HepG2 (cell line): ENCODE measurements around the gene ATAD3A. TPM values are rescaled to one million over a fixed set of nuclear protein-coding genes. Genes with fewer than 3 reads are reported as not detected.

Source experiments
- GTF2F1 ChIP-seq: fragments of 150-350 bp; IDR thresholded peaks from 2 replicates; pipeline ENCODE4 v1.6.1; 2014; ENCODE audit warnings: low read length
- JUND ChIP-seq: sonication (generic); formaldehyde crosslinking; IDR thresholded peaks from 2 replicates; pipeline ENCODE4 v1.8.0; 2022; ENCODE audit warnings: mild to moderate bottlenecking, missing genetic modification reagents
- KLF6 ChIP-seq: IDR thresholded peaks from 2 replicates; pipeline ENCODE4 v1.8.0; 2016; ENCODE audit warnings: missing biosample characterization, missing genetic modification reagents
- MTA3 ChIP-seq: sonication (generic); formaldehyde crosslinking; IDR thresholded peaks from 2 replicates; pipeline ENCODE4 v1.4.0; 2020; ENCODE audit warnings: missing genetic modification reagents
- PPARG ChIP-seq: conservative IDR thresholded peaks from 2 replicates; pipeline ENCODE4 v1.6.1; 2016; ENCODE audit warnings: missing biosample characterization, missing genetic modification reagents
- SNAI1 ChIP-seq: sonication (generic); formaldehyde crosslinking; IDR thresholded peaks from 2 replicates; pipeline ENCODE4 v1.5.0; 2020; ENCODE audit warnings: mild to moderate bottlenecking, missing genetic modification reagents, borderline replicate concordance
- TCF12 ChIP-seq, 2 experiments: fragments of 450-650 bp in 1 of 2; sonication (generic) in 1 of 2; formaldehyde crosslinking in 1 of 2; IDR thresholded peaks; 2 replicates each; pipeline versions ENCODE4 v1.6.1 to v1.8.0; 2017 to 2022; ENCODE audit warnings: antibody characterized with exemption in 1 of 2, mild to moderate bottlenecking in 1 of 2, missing genetic modification reagents in 1 of 2, moderate library complexity in 1 of 2
- ZMYM2 ChIP-seq: sonication (generic); formaldehyde crosslinking; IDR thresholded peaks from 2 replicates; pipeline ENCODE4 v1.8.0; 2022; ENCODE audit warnings: mild to moderate bottlenecking, missing genetic modification reagents
- ZNF136 ChIP-seq: sonication (generic); formaldehyde crosslinking; IDR thresholded peaks from 2 replicates; pipeline ENCODE4 v1.8.1; 2022; ENCODE audit warnings: low read depth, mild to moderate bottlenecking, moderate library complexity, missing genetic modification reagents
- ZNF350 ChIP-seq: sonication (generic); formaldehyde crosslinking; IDR thresholded peaks from 2 replicates; pipeline ENCODE4 v1.4.0; 2020; ENCODE audit warnings: mild to moderate bottlenecking, low read depth, missing genetic modification reagents, borderline replicate concordance
- ZNF552 ChIP-seq: sonication (generic); formaldehyde crosslinking; IDR thresholded peaks from 2 replicates; pipeline ENCODE4 v1.9.0; 2022; ENCODE audit warnings: missing genetic modification reagents, mild to moderate bottlenecking, borderline replicate concordance
- ZNF644 ChIP-seq: IDR thresholded peaks from 2 replicates; pipeline ENCODE4 v1.6.1; 2016; ENCODE audit warnings: low read depth
- ZNF772 ChIP-seq: sonication (generic); formaldehyde crosslinking; IDR thresholded peaks from 2 replicates; pipeline ENCODE4 v1.5.0; 2020; ENCODE audit warnings: mild to moderate bottlenecking, missing genetic modification reagents
- ZSCAN20 ChIP-seq: sonication (generic); formaldehyde crosslinking; IDR thresholded peaks from 2 replicates; pipeline ENCODE4 v1.4.0; 2020; ENCODE audit warnings: missing genetic modification reagents, mild to moderate bottlenecking, borderline replicate concordance
- polyA plus RNA-seq, 8 experiments: library from polyadenylated mRNA; depleted of rRNA in 3 of 8; stranded (reverse) in 7 of 8; unstranded in 1 of 8; fragments of >200 nt; fragmentation: Illumina TruSeq in 4 of 8; extraction: Trizol in 4 of 8; gene quantifications; 2 replicates each; pipeline versions ENCODE4 v1.2.1 to v1.2.3, GENCODE V29; 2011 to 2016; ENCODE audit warnings: low read depth in 4 of 8, missing spikeins in 1 of 8, mixed read lengths in 1 of 8; ENCODE audit not compliant: insufficient read depth in 1 of 8
- total RNA-seq, 5 experiments: library from RNA; depleted of rRNA; stranded (reverse); fragments of >200 nt; fragmentation: Illumina TruSeq; extraction: Trizol; gene quantifications; 2 replicates each; pipeline ENCODE4 v1.2.3, GENCODE V29; 2016; ENCODE audit warnings: low read depth in 1 of 5
- TF ChIP-seq, protein P1 (sequence below): sonication (generic); formaldehyde crosslinking; IDR thresholded peaks from 2 replicates; pipeline ENCODE4 v1.8.0; 2022; ENCODE audit warnings: mild to moderate bottlenecking, missing genetic modification reagents
- TF ChIP-seq, protein P2 (sequence below): sonication (generic); formaldehyde crosslinking; IDR thresholded peaks from 2 replicates; pipeline ENCODE4 v1.4.0; 2020; ENCODE audit warnings: missing genetic modification reagents
- TF ChIP-seq, protein P3 (sequence below): sonication (generic); formaldehyde crosslinking; IDR thresholded peaks from 2 replicates; pipeline ENCODE4 v1.4.0; 2020; ENCODE audit warnings: mild to moderate bottlenecking, missing genetic modification reagents
- TF ChIP-seq, protein P4 (sequence below): sonication (generic); formaldehyde crosslinking; IDR thresholded peaks from 2 replicates; pipeline ENCODE4 v1.4.0; 2020; ENCODE audit warnings: missing genetic modification reagents

Gene ATAD3A
- total and polyA plus RNA-seq, 2 of the 13 experiments (the other 11 are each of a cell fraction or from before 2014, with no cell fraction given), result 10.6 to 49.0 TPM

DNA sequence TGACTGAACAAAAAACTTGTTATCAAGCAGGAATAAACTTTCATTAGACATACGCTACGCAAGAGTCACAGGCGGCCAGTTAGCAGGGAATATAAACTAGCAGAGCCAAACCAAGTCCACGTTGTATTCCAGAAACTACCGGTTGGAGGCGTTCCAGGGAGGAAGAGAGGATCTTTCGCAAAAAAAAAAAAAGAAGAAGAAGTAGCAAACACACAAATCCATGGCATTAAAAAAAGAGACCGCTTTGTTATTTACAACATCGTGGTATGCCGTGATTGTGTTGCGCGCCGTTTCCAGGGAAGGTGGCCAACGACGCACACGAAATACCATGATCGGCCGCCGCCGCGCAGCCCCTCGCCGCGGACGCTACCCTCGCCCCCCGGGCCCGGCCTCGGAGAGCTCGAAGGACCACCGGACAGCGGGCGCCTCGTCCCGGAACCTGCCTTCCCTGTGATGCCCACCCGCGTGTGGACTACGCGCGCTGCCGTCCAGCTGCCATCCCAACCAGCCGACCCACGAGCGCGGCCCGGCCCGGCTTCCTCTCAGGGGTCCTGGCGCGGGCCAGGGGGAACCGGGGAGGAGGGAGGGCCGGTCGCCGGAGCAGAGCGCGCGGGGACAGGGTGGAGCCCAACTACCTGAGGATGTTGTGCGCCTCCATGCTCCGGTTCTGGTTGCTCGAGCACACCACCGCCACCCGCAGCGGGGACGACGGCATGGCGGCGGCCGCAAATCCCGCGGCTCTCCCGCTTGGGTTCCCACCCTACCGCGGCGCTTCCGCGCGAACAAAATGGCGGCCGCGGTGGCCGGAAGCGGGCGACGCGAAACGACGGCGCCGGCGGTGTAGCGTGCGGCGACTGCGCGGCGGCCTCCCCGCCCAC, 62.1 kb downstream of the ATAD3A start (continued):
- TF ChIP-seq, protein P1, sequence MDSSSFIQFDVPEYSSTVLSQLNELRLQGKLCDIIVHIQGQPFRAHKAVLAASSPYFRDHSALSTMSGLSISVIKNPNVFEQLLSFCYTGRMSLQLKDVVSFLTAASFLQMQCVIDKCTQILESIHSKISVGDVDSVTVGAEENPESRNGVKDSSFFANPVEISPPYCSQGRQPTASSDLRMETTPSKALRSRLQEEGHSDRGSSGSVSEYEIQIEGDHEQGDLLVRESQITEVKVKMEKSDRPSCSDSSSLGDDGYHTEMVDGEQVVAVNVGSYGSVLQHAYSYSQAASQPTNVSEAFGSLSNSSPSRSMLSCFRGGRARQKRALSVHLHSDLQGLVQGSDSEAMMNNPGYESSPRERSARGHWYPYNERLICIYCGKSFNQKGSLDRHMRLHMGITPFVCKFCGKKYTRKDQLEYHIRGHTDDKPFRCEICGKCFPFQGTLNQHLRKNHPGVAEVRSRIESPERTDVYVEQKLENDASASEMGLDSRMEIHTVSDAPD (CRISPR knock-in tag), result no peak
- no peak for TF ChIP-seq MTA3 (CRISPR knock-in tag)
- TF ChIP-seq ZMYM2 (CRISPR knock-in tag), result no peak
- no peak for TF ChIP-seq SNAI1
- TF ChIP-seq ZSCAN20 (CRISPR knock-in tag), result no peak
- peak; percentile 53; the same call in 1 of the 2 replicates for TF ChIP-seq ZNF772 (CRISPR knock-in tag)
- TF ChIP-seq ZNF136 (CRISPR knock-in tag), result no peak
- TF ChIP-seq, protein P2, sequence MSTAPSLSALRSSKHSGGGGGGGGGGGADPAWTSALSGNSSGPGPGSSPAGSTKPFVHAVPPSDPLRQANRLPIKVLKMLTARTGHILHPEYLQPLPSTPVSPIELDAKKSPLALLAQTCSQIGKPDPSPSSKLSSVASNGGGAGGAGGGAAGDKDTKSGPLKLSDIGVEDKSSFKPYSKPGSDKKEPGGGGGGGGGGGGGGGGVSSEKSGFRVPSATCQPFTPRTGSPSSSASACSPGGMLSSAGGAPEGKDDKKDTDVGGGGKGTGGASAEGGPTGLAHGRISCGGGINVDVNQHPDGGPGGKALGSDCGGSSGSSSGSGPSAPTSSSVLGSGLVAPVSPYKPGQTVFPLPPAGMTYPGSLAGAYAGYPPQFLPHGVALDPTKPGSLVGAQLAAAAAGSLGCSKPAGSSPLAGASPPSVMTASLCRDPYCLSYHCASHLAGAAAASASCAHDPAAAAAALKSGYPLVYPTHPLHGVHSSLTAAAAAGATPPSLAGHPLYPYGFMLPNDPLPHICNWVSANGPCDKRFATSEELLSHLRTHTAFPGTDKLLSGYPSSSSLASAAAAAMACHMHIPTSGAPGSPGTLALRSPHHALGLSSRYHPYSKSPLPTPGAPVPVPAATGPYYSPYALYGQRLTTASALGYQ (CRISPR knock-in tag), result no peak
- no peak for TF ChIP-seq KLF6 (CRISPR knock-in tag)
- TF ChIP-seq, protein P3, sequence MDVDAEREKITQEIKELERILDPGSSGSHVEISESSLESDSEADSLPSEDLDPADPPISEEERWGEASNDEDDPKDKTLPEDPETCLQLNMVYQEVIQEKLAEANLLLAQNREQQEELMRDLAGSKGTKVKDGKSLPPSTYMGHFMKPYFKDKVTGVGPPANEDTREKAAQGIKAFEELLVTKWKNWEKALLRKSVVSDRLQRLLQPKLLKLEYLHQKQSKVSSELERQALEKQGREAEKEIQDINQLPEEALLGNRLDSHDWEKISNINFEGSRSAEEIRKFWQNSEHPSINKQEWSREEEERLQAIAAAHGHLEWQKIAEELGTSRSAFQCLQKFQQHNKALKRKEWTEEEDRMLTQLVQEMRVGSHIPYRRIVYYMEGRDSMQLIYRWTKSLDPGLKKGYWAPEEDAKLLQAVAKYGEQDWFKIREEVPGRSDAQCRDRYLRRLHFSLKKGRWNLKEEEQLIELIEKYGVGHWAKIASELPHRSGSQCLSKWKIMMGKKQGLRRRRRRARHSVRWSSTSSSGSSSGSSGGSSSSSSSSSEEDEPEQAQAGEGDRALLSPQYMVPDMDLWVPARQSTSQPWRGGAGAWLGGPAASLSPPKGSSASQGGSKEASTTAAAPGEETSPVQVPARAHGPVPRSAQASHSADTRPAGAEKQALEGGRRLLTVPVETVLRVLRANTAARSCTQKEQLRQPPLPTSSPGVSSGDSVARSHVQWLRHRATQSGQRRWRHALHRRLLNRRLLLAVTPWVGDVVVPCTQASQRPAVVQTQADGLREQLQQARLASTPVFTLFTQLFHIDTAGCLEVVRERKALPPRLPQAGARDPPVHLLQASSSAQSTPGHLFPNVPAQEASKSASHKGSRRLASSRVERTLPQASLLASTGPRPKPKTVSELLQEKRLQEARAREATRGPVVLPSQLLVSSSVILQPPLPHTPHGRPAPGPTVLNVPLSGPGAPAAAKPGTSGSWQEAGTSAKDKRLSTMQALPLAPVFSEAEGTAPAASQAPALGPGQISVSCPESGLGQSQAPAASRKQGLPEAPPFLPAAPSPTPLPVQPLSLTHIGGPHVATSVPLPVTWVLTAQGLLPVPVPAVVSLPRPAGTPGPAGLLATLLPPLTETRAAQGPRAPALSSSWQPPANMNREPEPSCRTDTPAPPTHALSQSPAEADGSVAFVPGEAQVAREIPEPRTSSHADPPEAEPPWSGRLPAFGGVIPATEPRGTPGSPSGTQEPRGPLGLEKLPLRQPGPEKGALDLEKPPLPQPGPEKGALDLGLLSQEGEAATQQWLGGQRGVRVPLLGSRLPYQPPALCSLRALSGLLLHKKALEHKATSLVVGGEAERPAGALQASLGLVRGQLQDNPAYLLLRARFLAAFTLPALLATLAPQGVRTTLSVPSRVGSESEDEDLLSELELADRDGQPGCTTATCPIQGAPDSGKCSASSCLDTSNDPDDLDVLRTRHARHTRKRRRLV (CRISPR knock-in tag), result no peak
- no peak for TF ChIP-seq ZNF552 (CRISPR knock-in tag)
- no peak for TF ChIP-seq JUND
- TF ChIP-seq GTF2F1, result no peak
- TF ChIP-seq, protein P4, sequence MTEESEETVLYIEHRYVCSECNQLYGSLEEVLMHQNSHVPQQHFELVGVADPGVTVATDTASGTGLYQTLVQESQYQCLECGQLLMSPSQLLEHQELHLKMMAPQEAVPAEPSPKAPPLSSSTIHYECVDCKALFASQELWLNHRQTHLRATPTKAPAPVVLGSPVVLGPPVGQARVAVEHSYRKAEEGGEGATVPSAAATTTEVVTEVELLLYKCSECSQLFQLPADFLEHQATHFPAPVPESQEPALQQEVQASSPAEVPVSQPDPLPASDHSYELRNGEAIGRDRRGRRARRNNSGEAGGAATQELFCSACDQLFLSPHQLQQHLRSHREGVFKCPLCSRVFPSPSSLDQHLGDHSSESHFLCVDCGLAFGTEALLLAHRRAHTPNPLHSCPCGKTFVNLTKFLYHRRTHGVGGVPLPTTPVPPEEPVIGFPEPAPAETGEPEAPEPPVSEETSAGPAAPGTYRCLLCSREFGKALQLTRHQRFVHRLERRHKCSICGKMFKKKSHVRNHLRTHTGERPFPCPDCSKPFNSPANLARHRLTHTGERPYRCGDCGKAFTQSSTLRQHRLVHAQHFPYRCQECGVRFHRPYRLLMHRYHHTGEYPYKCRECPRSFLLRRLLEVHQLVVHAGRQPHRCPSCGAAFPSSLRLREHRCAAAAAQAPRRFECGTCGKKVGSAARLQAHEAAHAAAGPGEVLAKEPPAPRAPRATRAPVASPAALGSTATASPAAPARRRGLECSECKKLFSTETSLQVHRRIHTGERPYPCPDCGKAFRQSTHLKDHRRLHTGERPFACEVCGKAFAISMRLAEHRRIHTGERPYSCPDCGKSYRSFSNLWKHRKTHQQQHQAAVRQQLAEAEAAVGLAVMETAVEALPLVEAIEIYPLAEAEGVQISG, result no peak; the same call in 1 of the 2 replicates
- TF ChIP-seq ZNF644 (CRISPR knock-in tag), result no peak
- TF ChIP-seq ZNF350 (CRISPR knock-in tag), result no peak
- TF ChIP-seq PPARG (CRISPR knock-in tag), result no peak
- TF ChIP-seq TCF12 (IDR thresholded peaks at IDR 0.05), result no peak
- no peak for TF ChIP-seq TCF12 (CRISPR knock-in tag; IDR thresholded peaks at IDR 0.05)
